Measurements from ENCODE around the gene CMTM5. TPM values are rescaled to one million over a fixed set of nuclear protein-coding genes. Genes with fewer than 3 reads are reported as not detected.

Gene CMTM5
- total RNA-seq, 5 donors from 2014 or later (not counting 1 experiment from before 2014, with no cell fraction given) = not detected

DNA sequence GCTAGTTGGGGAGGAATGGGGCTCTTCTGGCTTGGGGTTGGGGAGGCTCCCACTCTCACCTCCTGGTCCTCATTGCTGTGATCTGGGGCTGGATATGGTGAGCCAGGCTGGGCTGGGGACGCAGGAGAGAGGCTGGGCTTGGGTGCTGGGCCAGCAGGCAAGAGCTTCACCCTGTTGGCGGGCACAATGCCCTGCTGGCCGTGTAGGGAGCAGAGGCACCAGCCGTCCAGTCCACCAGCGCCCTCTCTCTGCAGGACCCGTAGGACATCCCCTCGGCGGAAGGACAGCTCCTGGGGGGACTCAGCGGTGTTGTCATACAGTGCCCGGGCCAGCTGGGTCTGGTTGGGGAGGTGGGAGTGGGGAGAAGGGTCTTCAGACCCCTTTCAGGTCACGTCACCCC is 16.4 kb upstream of the CMTM5 start:
- H3K27me3 Mint-ChIP-seq = peaks cover 13 to 35% of the 10 kb centered on the region in 2 donors
- 74% methylated on average over 6 of the region's 11 CpGs for WGBS (ENCODE audit: insufficient coverage)

DNA sequence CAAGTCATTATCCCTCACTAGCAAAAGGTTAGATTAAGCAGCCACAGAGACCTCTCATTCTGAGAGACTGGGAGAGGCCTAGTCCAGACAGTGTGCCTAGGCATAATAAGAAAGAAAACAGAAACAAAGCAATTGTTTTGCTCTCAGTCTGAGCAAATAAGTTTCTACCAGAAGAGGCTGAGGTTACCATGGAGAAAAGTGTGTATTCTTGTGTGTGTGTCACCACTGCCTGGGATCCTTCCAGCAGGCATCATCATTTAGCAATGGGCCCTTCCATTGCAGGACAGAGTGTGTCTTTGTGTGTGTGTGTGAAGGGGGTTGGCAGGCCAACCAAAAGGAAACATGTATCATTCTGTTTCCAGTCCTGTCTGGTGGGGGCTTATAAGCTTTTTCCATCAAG is 15.5 kb upstream of the CMTM5 start:
- Mint-ChIP-seq H3K9me3 (no peaks in the 10 kb centered on the region), H3K36me3 (no peaks in the 10 kb centered on the region), H3K27me3 (peaks cover 13 to 31% of the 10 kb centered on the region in 2 donors), H3K4me3 (no peak overlapping the region), H3K4me1 (peaks cover 0 to 2% (median 0%) of the 10 kb centered on the region in 3 donors), H3K27ac (no peak overlapping the region)
- ChIA-PET POLR2A (no interaction called here), CTCF (no interaction called here)
- H3K4me1 ChIP-seq (ENCODE audit: control insufficient read depth in 1 of 2, extremely low read depth in 1 of 2, insufficient read depth in 2 of 2, low read length in 2 of 2) = peaks cover 0 to 2% of the 10 kb centered on the region in 2 experiments
- no peak overlapping the region for H3K27ac ChIP-seq (ENCODE audit: low read length)
- no peaks in the 10 kb centered on the region for H3K36me3 ChIP-seq (ENCODE audit: control insufficient read depth in 2 of 2, extremely low read depth in 1 of 2, insufficient read depth in 1 of 2, low read length in 1 of 2)
- no peak overlapping the region for H3K4me3 ChIP-seq (ENCODE audit: control insufficient read depth in 1 of 2, extremely low read depth in 1 of 2, low read length in 1 of 2)
- H3K27me3 ChIP-seq (replicated peaks in 1 of 2; ENCODE audit: control insufficient read depth in 2 of 2, extremely low read depth in 1 of 2, insufficient read depth in 2 of 2, low read length in 1 of 2) = peaks cover 6 to 58% of the 10 kb centered on the region in 2 experiments
- H3K9me3 ChIP-seq = no peaks in the 10 kb centered on the region
- ATAC-seq (replicated peaks in 1 of 4) (no peak), DNase-seq (no peak)

More for the DNA sequence above, 16.4 kb upstream of the CMTM5 start:
- no peaks in the 10 kb centered on the region for H3K9me3 ChIP-seq
- H3K4me1 ChIP-seq (ENCODE audit: control insufficient read depth in 1 of 2, extremely low read depth in 1 of 2, insufficient read depth in 2 of 2, low read length in 2 of 2) = peaks cover 0 to 2% of the 10 kb centered on the region in 2 experiments
- H3K27me3 ChIP-seq (replicated peaks in 1 of 2; ENCODE audit: control insufficient read depth in 2 of 2, extremely low read depth in 1 of 2, insufficient read depth in 2 of 2, low read length in 1 of 2) = peaks cover 6 to 57% of the 10 kb centered on the region in 2 experiments
- H3K27ac ChIP-seq (ENCODE audit: low read length) = no peak overlapping the region
- no peak for DNase-seq
- Mint-ChIP-seq H3K4me1 (peaks cover 0 to 2% (median 0%) of the 10 kb centered on the region in 3 donors), H3K27ac (no peak overlapping the region), H3K9me3 (no peaks in the 10 kb centered on the region), H3K4me3 (no peak overlapping the region), H3K36me3 (no peaks in the 10 kb centered on the region)
- ChIA-PET CTCF (no interaction called here), POLR2A (no interaction called here)
- no peaks in the 10 kb centered on the region for H3K36me3 ChIP-seq (ENCODE audit: control insufficient read depth in 2 of 2, extremely low read depth in 1 of 2, insufficient read depth in 1 of 2, low read length in 1 of 2)
- no peak overlapping the region for H3K4me3 ChIP-seq (ENCODE audit: control insufficient read depth in 1 of 2, extremely low read depth in 1 of 2, low read length in 1 of 2)
- ATAC-seq (replicated peaks in 1 of 4) = no peak

DNA sequence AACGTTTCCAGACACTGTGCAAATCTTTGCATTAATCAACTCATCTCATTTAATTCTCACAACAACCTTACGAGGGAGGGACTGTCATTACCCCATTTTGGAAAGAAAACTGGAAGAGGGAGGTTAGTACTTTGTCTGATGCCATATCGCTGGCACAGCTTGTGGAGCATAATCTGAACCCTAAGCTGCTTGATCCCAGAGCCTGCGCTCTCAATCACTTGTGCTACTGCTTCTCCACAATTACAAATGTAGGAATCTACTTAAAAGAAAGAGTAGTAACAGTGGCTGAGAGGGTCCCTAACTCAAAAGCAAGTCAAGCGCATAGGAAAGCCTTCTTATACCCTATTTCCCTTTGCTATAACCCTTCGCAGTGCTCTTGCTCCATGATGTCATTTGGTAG is 15.1 kb upstream of the CMTM5 start:
- ATAC-seq (replicated peaks in 1 of 4) (no peak), DNase-seq (no peak)
- no CpG with 5 or more reads among the region's 6 CpGs for WGBS (ENCODE audit: insufficient coverage)
- Mint-ChIP-seq H3K4me1 (peaks cover 0 to 2% (median 1%) of the 10 kb centered on the region in 3 donors), H3K4me3 (no peak overlapping the region), H3K27me3 (peaks cover 17 to 35% of the 10 kb centered on the region in 2 donors), H3K36me3 (no peaks in the 10 kb centered on the region), H3K27ac (no peak overlapping the region), H3K9me3 (no peaks in the 10 kb centered on the region)
- POLR2A ChIA-PET = no interaction called here
- CTCF ChIA-PET = interaction anchor here in 1 of 2 donors (0.6 kb wide), 1 partner anchor 93 kb away, joined by 3 read pairs; no protein-coding TSS in a partner anchor
- Histone ChIP-seq H3K4me3 (ENCODE audit: control insufficient read depth in 1 of 2, extremely low read depth in 1 of 2, low read length in 1 of 2) (no peak overlapping the region), H3K27ac (ENCODE audit: low read length) (no peak overlapping the region), H3K36me3 (ENCODE audit: control insufficient read depth in 2 of 2, extremely low read depth in 1 of 2, insufficient read depth in 1 of 2, low read length in 1 of 2) (no peaks in the 10 kb centered on the region), H3K9me3 (no peaks in the 10 kb centered on the region), H3K27me3 (replicated peaks in 1 of 2; ENCODE audit: control insufficient read depth in 2 of 2, extremely low read depth in 1 of 2, insufficient read depth in 2 of 2, low read length in 1 of 2) (peaks cover 7 to 61% of the 10 kb centered on the region in 2 experiments), H3K4me1 (ENCODE audit: control insufficient read depth in 1 of 2, extremely low read depth in 1 of 2, insufficient read depth in 2 of 2, low read length in 2 of 2) (peaks cover 0 to 2% of the 10 kb centered on the region in 2 experiments)

DNA sequence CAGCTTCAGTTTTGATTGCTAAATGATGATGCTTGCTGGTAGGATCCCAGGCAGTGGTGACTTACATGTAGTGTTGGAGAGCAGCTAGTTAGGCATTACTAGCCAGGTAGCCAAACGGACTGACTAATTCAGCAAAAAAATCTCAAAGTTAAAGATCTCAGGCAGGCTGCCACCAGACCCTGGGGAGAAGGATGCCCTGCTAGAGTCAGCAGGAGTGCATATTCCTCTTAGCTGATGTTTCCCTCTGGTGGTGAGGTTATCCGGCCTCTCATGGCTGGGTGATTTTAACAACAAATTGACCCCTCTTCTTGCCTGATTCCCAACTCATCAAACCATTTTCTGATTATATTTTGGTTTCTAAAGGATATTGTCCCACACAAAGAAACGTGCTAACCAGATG is 14.6 kb upstream of the CMTM5 start:
- peaks cover 8 to 61% of the 10 kb centered on the region in 2 experiments for H3K27me3 ChIP-seq (replicated peaks in 1 of 2; ENCODE audit: control insufficient read depth in 2 of 2, extremely low read depth in 1 of 2, insufficient read depth in 2 of 2, low read length in 1 of 2)
- H3K9me3 ChIP-seq = no peaks in the 10 kb centered on the region
- ATAC-seq (replicated peaks in 1 of 4) = no peak
- no peak overlapping the region for H3K27ac ChIP-seq (ENCODE audit: low read length)
- no peak overlapping the region for H3K4me3 Mint-ChIP-seq
- no CpG with 5 or more reads among the region's 3 CpGs for WGBS (ENCODE audit: insufficient coverage)
- H3K36me3 ChIP-seq (ENCODE audit: control insufficient read depth in 2 of 2, extremely low read depth in 1 of 2, insufficient read depth in 1 of 2, low read length in 1 of 2) = no peaks in the 10 kb centered on the region
- peaks cover 0 to 5% (median 2%) of the 10 kb centered on the region in 3 donors for H3K4me1 Mint-ChIP-seq
- DNase-seq = peak in 1 of 35 experiments; percentile 14
- H3K4me3 ChIP-seq (ENCODE audit: control insufficient read depth in 1 of 2, extremely low read depth in 1 of 2, low read length in 1 of 2) = no peak overlapping the region
- peaks cover 0 to 2% of the 10 kb centered on the region in 2 experiments for H3K4me1 ChIP-seq (ENCODE audit: control insufficient read depth in 1 of 2, extremely low read depth in 1 of 2, insufficient read depth in 2 of 2, low read length in 2 of 2)
- CTCF ChIA-PET = interaction anchor here in 1 of 2 donors (0.6 kb wide), 1 partner anchor 93 kb away, joined by 3 read pairs; no protein-coding TSS in a partner anchor
- no peaks in the 10 kb centered on the region for H3K9me3 Mint-ChIP-seq
- POLR2A ChIA-PET = no interaction called here
- peaks cover 21 to 39% of the 10 kb centered on the region in 2 donors for H3K27me3 Mint-ChIP-seq
- H3K27ac Mint-ChIP-seq = no peak overlapping the region
- H3K36me3 Mint-ChIP-seq = no peaks in the 10 kb centered on the region

DNA sequence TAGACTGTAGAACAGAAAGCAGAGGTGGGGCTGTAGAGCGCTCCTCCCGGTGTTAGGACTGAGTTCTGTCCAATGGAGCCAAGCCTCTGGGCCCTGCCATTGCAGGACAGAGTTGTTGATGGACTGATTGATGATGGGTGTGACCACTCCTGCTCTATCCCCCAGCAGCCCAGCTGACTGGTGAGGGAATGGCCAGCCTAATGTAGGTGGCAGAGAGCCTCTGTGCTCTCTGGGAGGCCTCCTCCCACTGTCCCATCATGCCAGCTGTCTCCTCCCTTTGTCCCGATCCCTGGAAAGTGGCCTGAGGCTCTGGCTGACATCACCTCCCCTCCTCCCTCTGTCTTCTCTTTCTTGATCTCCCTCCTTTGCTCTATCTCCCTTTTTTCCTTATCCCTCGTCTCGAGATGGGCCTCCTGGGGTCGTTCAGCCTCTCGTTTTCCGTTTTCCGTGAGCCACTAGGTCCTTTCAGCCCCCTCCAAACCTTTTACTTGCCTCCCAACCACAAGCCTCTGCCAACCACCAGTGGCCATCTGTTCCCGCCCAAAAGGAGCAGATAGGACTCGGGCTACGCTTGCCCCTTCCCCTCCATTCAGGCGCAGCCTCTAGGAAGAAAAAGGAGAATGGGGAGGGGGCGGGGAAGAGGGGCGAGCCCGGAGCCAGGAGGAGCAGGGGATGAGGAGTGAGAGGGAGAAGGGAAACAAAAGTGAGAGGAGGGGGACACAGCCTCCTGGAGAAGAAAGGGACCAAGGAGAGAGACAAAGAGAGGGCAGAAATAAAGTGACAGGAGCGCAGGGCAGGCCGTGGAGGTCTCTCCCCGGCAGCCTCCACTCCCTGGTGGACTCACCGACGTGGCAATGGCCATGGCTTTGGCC is 12.4 kb upstream of the CMTM5 start:
- 36% methylated on average over 17 of the region's 21 CpGs for WGBS (ENCODE audit: insufficient coverage)
- H3K4me3 Mint-ChIP-seq = no peak overlapping the region
- Histone ChIP-seq H3K9me3 (no peaks in the 10 kb centered on the region), H3K36me3 (ENCODE audit: control insufficient read depth in 2 of 2, extremely low read depth in 1 of 2, insufficient read depth in 1 of 2, low read length in 1 of 2) (no peaks in the 10 kb centered on the region), H3K4me3 (ENCODE audit: control insufficient read depth in 1 of 2, extremely low read depth in 1 of 2, low read length in 1 of 2) (no peak overlapping the region), H3K27ac (ENCODE audit: low read length) (no peak overlapping the region), H3K4me1 (ENCODE audit: control insufficient read depth in 1 of 2, extremely low read depth in 1 of 2, insufficient read depth in 2 of 2, low read length in 2 of 2) (peaks cover 0 to 2% of the 10 kb centered on the region in 2 experiments), H3K27me3 (replicated peaks in 1 of 2; ENCODE audit: control insufficient read depth in 2 of 2, extremely low read depth in 1 of 2, insufficient read depth in 2 of 2, low read length in 1 of 2) (peaks cover 11 to 53% of the 10 kb centered on the region in 2 experiments)
- no peaks in the 10 kb centered on the region for H3K36me3 Mint-ChIP-seq
- no peaks in the 10 kb centered on the region for H3K9me3 Mint-ChIP-seq
- ATAC-seq (replicated peaks in 1 of 4) = no peak
- CTCF ChIA-PET = no interaction called here
- peaks cover 0 to 5% (median 2%) of the 10 kb centered on the region in 3 donors for H3K4me1 Mint-ChIP-seq
- H3K27ac Mint-ChIP-seq = no peak overlapping the region
- DNase-seq = no peak
- POLR2A ChIA-PET = no interaction called here
- H3K27me3 Mint-ChIP-seq = peaks cover 32 to 53% of the 10 kb centered on the region in 2 donors

DNA sequence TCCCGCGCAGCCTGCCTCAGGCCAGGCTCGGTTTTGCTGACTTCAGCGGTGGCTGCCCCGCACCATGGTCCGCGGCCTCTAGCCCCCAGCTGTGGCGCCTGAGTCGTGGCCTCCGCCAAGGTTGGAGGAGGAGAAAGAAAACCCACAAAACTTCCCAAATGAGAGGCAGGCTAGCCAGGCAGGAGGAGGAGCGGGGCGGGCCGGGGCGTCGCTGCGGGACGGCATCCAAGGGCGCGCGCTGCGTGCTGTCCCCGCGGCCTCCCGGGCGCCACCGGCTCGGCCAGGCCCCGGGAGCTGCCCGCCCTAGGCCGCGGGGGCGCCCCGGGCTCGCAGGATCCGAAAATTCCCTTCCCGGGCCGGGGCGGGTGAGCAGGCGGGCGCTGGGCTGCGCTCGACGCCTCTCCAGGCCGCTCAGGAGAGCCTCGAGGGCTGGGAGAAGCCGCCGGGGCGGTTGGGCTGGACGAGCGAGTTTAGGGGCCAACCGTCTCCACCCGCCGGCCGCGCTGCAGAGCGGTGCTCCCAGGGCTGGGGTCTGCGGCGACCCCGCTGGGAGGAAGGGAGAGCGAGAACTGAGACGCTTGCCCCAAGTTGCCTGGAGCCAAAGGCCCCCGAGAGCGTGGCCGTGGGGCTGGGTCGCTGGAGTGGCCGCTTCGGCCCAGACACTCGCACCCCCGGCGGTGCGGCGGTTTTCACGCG is 11.7 kb upstream of the CMTM5 start, which contains the start of gene EFS:
TSS of gene EFS (minus strand) at position 137 of the 696 bp plus-strand sequence. CDS start 147 bp downstream, outside the sequence.
- no peak within 1 kb of the TSS for H3K4me3 Mint-ChIP-seq

More for the DNA sequence above, 11.7 kb upstream of the CMTM5 start, which contains the start of gene EFS:
- Histone ChIP-seq H3K9me3 (no peaks in the 10 kb centered on the region), H3K27ac (ENCODE audit: low read length) (no peak within 1 kb of the TSS), H3K4me1 (ENCODE audit: control insufficient read depth in 1 of 2, extremely low read depth in 1 of 2, insufficient read depth in 2 of 2, low read length in 2 of 2) (peaks cover 0 to 2% of the 10 kb centered on the region in 2 experiments), H3K27me3 (replicated peaks in 1 of 2; ENCODE audit: control insufficient read depth in 2 of 2, extremely low read depth in 1 of 2, insufficient read depth in 2 of 2, low read length in 1 of 2) (peaks cover 11 to 49% of the 10 kb centered on the region in 2 experiments), H3K4me3 (ENCODE audit: control insufficient read depth in 1 of 2, extremely low read depth in 1 of 2, low read length in 1 of 2) (no peak within 1 kb of the TSS), H3K36me3 (ENCODE audit: control insufficient read depth in 2 of 2, extremely low read depth in 1 of 2, insufficient read depth in 1 of 2, low read length in 1 of 2) (no peaks in the 10 kb centered on the region)
- Mint-ChIP-seq H3K27ac (no peak within 1 kb of the TSS), H3K27me3 (peaks cover 32 to 51% of the 10 kb centered on the region in 2 donors), H3K9me3 (no peaks in the 10 kb centered on the region), H3K36me3 (no peaks in the 10 kb centered on the region), H3K4me1 (peaks cover 0 to 5% (median 2%) of the 10 kb centered on the region in 3 donors)
- no peak for ATAC-seq (replicated peaks in 1 of 4)
- CTCF ChIA-PET = no interaction called here
- WGBS (ENCODE audit: insufficient coverage) = 4% methylated on average over 66 of the region's 74 CpGs
- no peak for DNase-seq
- POLR2A ChIA-PET = no interaction called here
